Prostate gland (tissue), 2 donors: Measurements from ENCODE around the gene CENPA.

ENCODE experiments used
- POLR2A ChIP-seq: fragments of 450-650 bp; IDR thresholded peaks from one replicate; pipeline ENCODE4 v1.6.1; 2016; ENCODE audit warnings: antibody characterized with exemption, mild to moderate bottlenecking
- TF ChIP-seq, protein P1 (sequence below), 4 experiments: fragments of 200-600 bp in 2 of 4; fragments of 450-650 bp in 2 of 4; sonication (generic) in 2 of 4; IDR thresholded peaks; 1 replicate in 3 of 4; 2 replicates in 1 of 4; pipeline ENCODE4 v1.5.1; 2016 to 2019; ENCODE audit warnings: antibody characterized with exemption in 4 of 4, mild to moderate bottlenecking in 2 of 4, moderate library complexity in 2 of 4

DNA sequence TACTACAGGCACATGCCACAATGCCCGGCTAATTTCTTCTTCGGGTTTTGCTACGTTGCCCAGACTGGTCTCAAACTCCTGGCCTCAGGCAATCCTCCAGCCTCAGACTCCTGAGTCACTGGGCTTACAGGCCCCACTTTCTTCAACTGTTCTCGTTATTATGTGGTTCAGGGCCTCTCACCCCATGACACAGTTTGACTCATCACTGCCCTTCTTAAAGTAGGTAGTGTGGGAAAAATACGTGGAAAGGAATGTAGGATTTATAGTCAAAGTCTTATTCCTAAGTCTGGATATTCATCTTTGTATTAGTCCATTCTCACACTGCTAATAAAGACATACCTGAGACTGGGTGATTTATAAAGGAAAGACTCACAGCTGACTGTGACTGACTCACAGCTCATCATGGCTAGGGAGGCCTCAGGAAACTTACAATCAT lies 19.4 kb downstream of the CENPA start:
- TF ChIP-seq, protein P1, sequence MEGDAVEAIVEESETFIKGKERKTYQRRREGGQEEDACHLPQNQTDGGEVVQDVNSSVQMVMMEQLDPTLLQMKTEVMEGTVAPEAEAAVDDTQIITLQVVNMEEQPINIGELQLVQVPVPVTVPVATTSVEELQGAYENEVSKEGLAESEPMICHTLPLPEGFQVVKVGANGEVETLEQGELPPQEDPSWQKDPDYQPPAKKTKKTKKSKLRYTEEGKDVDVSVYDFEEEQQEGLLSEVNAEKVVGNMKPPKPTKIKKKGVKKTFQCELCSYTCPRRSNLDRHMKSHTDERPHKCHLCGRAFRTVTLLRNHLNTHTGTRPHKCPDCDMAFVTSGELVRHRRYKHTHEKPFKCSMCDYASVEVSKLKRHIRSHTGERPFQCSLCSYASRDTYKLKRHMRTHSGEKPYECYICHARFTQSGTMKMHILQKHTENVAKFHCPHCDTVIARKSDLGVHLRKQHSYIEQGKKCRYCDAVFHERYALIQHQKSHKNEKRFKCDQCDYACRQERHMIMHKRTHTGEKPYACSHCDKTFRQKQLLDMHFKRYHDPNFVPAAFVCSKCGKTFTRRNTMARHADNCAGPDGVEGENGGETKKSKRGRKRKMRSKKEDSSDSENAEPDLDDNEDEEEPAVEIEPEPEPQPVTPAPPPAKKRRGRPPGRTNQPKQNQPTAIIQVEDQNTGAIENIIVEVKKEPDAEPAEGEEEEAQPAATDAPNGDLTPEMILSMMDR (IDR thresholded peaks at IDR 0.05): no peak
- TF ChIP-seq POLR2A: no peak
